GM18508 (cell line): ENCODE data around the gene TMTC2.
A peak's percentile ranks its signal among the peaks of the same experiment; 100 is the strongest.

Source experiments
- ATAC-seq: cut with Tn5 transposase; IDR thresholded peaks from one replicate; pipeline ENCODE4 v1.9.1; 2021; ENCODE audit warnings: moderate number of reproducible peaks; ENCODE audit not compliant: insufficient read depth, unreplicated experiment

Gene TMTC2

GRCh38 chr12:82675246-82675645 lies 11.5 kb upstream of the TMTC2 start:
- ATAC-seq, result no peak

- ATAC-seq, result no peak
These were observed 4.4 kb upstream of the TMTC2 start for GRCh38 chr12:82682326-82682725.

GRCh38 chr12:82682851-82683261 lies 3.9 kb upstream of the TMTC2 start:
- ATAC-seq, result no peak

GRCh38 chr12:82685790-82686167 lies 927 bp upstream of the TMTC2 start:
- ATAC-seq, result peak; percentile 51

- ATAC-seq, result peak; percentile 25
These were observed 610 bp downstream of the TMTC2 start for GRCh38 chr12:82687021-82688011.

- ATAC-seq, result no peak
These were observed 1.4 kb downstream of the TMTC2 start for GRCh38 chr12:82688035-82688501.

- no peak for ATAC-seq
These were observed 1.9 kb downstream of the TMTC2 start for GRCh38 chr12:82688596-82688995.

- ATAC-seq, result no peak
These were observed 3.3 kb downstream of the TMTC2 start for GRCh38 chr12:82690006-82690405.

GRCh38 chr12:82691513-82691912 lies 4.8 kb downstream of the TMTC2 start:
- no peak for ATAC-seq

- ATAC-seq, result no peak
These were observed 7.6 kb downstream of the TMTC2 start for GRCh38 chr12:82694276-82694675.

GRCh38 chr12:82694970-82695369 lies 8.3 kb downstream of the TMTC2 start:
- no peak for ATAC-seq

- no peak for ATAC-seq
These were observed 8.8 kb downstream of the TMTC2 start for GRCh38 chr12:82695531-82695930.

GRCh38 chr12:82696543-82696942 lies 9.8 kb downstream of the TMTC2 start:
- ATAC-seq, result no peak

- ATAC-seq, result no peak
These were observed 12.2 kb downstream of the TMTC2 start for GRCh38 chr12:82698708-82699564.

GRCh38 chr12:82705774-82706173 lies 19.1 kb downstream of the TMTC2 start:
- ATAC-seq, result no peak

- no peak for ATAC-seq
These were observed 21.6 kb downstream of the TMTC2 start for GRCh38 chr12:82708061-82708879.

GRCh38 chr12:82709794-82710355 lies 23.2 kb downstream of the TMTC2 start:
- ATAC-seq, result no peak

GRCh38 chr12:82710741-82711140 lies 24.0 kb downstream of the TMTC2 start:
- no peak for ATAC-seq

- ATAC-seq, result no peak
These were observed 27.7 kb downstream of the TMTC2 start for GRCh38 chr12:82714427-82714826.

GRCh38 chr12:82721726-82722125 lies 35.0 kb downstream of the TMTC2 start:
- no peak for ATAC-seq
